B cell (primary cell): ENCODE measurements around the gene ICA1. TPM values are rescaled to one million over a fixed set of nuclear protein-coding genes. Genes with fewer than 3 reads are reported as not detected.

Experiments used
- ATAC-seq: fragments of 200-7000 bp; cut with Tn5 transposase; one replicate; pipeline ENCODE4 v1.10.0; 2021; ENCODE audit warnings: low read depth, mild to moderate bottlenecking, moderate number of reproducible peaks, moderate library complexity
- CTCF ChIA-PET: fragments of 350-600 bp; sonication (Branson Sonifier 250); formaldehyde crosslinking; loops from one replicate; lab custom pipeline; 2021; ENCODE audit warnings: antibody characterized with exemption, inconsistent platforms; lab: Charles Lee
- POLR2A ChIA-PET: fragments of 350-600 bp; sonication (Branson Sonifier 250); formaldehyde crosslinking; loops from one replicate; lab custom pipeline; 2021; ENCODE audit warnings: antibody characterized with exemption; lab: Charles Lee
- DNase-seq: peaks from one replicate; pipeline ENCODE4 v3.0.0; 2013
- H2AFZ ChIP-seq: 2 replicates; pipeline ENCODE4 v1.6.1; 2012; ENCODE audit warnings: mild to moderate bottlenecking, low read depth, low read length; ENCODE audit not compliant: insufficient read depth, poor library complexity, severe bottlenecking
- H3K27ac ChIP-seq, 2 donors: 1 replicate in 1 of 2; 2 replicates in 1 of 2; pipeline ENCODE4 v1.5.1; 2012 to 2013; ENCODE audit warnings: low read length in 2 of 2, mild to moderate bottlenecking in 2 of 2, moderate library complexity in 1 of 2
- H3K27me3 ChIP-seq, 4 experiments: fragments of 200-600 bp in 1 of 4; sonication (generic) in 1 of 4; replicated peaks in 1 of 4; 1 replicate in 2 of 4; 2 replicates in 2 of 4; pipeline versions ENCODE4 v1.6.1 to v1.7.0; 2013 to 2016; ENCODE audit warnings: low read length in 3 of 4, mild to moderate bottlenecking in 2 of 4, mixed read lengths in 1 of 4, moderate library complexity in 1 of 4; ENCODE audit not compliant: insufficient read depth in 4 of 4, control insufficient read depth in 3 of 4; ENCODE audit errors: control extremely low read depth in 1 of 4
- H3K36me3 ChIP-seq, 2 experiments: replicated peaks in 1 of 2; 1 replicate in 1 of 2; 2 replicates in 1 of 2; pipeline versions ENCODE4 v1.6.1 to v1.7.1; 2013; ENCODE audit warnings: low read length in 1 of 2; ENCODE audit not compliant: insufficient read depth in 2 of 2, control insufficient read depth in 1 of 2; ENCODE audit errors: control extremely low read depth in 1 of 2, extremely low read depth in 1 of 2
- H3K4me1 ChIP-seq, 2 donors: fragments of 200-600 bp in 1 of 2; sonication (generic) in 1 of 2; 1 replicate in 1 of 2; 2 replicates in 1 of 2; pipeline versions ENCODE4 v1.5.1 to v1.6.1; 2013 to 2017; ENCODE audit warnings: low read length in 2 of 2; ENCODE audit not compliant: control insufficient read depth in 2 of 2, insufficient read depth in 2 of 2
- H3K4me2 ChIP-seq: replicated peaks from 2 replicates; pipeline ENCODE3; 2012; ENCODE audit warnings: mild to moderate bottlenecking, low read depth, low read length; ENCODE audit not compliant: poor library complexity, severe bottlenecking
- H3K4me3 ChIP-seq, 5 experiments: fragments of 200-600 bp in 1 of 5; sonication (generic) in 1 of 5; 1 replicate in 3 of 5; 2 replicates in 2 of 5; pipeline versions ENCODE4 v1.5.1 to v1.7.0; 2011 to 2016; ENCODE audit warnings: low read length in 4 of 5, mild to moderate bottlenecking in 4 of 5, low read depth in 2 of 5, control low read depth in 1 of 5, moderate library complexity in 1 of 5; ENCODE audit not compliant: insufficient read depth in 1 of 5; ENCODE audit errors: control extremely low read depth in 1 of 5, extremely low read depth in 1 of 5
- H3K79me2 ChIP-seq: fragments of 200-600 bp; sonication (generic); one replicate; pipeline ENCODE4 v1.6.0; 2016; ENCODE audit warnings: low read length; ENCODE audit not compliant: control insufficient read depth, insufficient read depth
- H3K9ac ChIP-seq: fragments of 200-600 bp; sonication (generic); 2 replicates; pipeline ENCODE4 v1.6.1; 2017; ENCODE audit warnings: mild to moderate bottlenecking, low read length, moderate library complexity
- H3K9me3 ChIP-seq, 3 donors: one replicate each; pipeline versions ENCODE4 v1.6.1 to v1.7.1; 2013; ENCODE audit warnings: low read length in 2 of 3; ENCODE audit not compliant: control insufficient read depth in 2 of 3, insufficient read depth in 1 of 3; ENCODE audit errors: control extremely low read depth in 1 of 3
- H4K20me1 ChIP-seq: 2 replicates; pipeline ENCODE4 v1.6.0; 2012; ENCODE audit warnings: mild to moderate bottlenecking, low read length; ENCODE audit not compliant: insufficient read depth, control insufficient read depth, poor library complexity, severe bottlenecking
- H3K27ac Mint-ChIP-seq: one replicate; pipeline ENCODE4 v1.8.0; 2021; ENCODE audit warnings: mixed read lengths
- H3K27me3 Mint-ChIP-seq: one replicate; pipeline ENCODE4 v1.8.0; 2021; ENCODE audit warnings: mixed read lengths
- H3K4me1 Mint-ChIP-seq: one replicate; pipeline ENCODE4 v1.8.0; 2021; ENCODE audit warnings: mixed read lengths
- H3K4me3 Mint-ChIP-seq: one replicate; pipeline ENCODE4 v1.8.0; 2021; ENCODE audit warnings: mixed read lengths
- H3K9me3 Mint-ChIP-seq: one replicate; pipeline ENCODE4 v1.8.0; 2022; ENCODE audit warnings: mixed read lengths; ENCODE audit not compliant: insufficient read depth
- CTCF ChIP-seq: fragments of 200-600 bp; IDR thresholded peaks from one replicate; pipeline ENCODE4 v1.8.0; 2022; ENCODE audit warnings: antibody characterized with exemption, mild to moderate bottlenecking
- EZH2 ChIP-seq: IDR thresholded peaks from 2 replicates; pipeline ENCODE4 v1.6.1; 2012; ENCODE audit warnings: borderline replicate concordance, low read depth, mild to moderate bottlenecking, moderate library complexity, low read length; ENCODE audit not compliant: insufficient read depth, poor library complexity, severe bottlenecking
- WGBS: methylation state at CpG from one replicate; pipeline ENCODE4 v1.1.5; 2013; ENCODE audit warnings: missing lambda C conversion rate; ENCODE audit not compliant: insufficient coverage; 5-methylcytosine and 5-hydroxymethylcytosine counted together
- intact Hi-C: fragments of 100-400 bp; cut with micrococcal nuclease; formaldehyde crosslinking; loops from one replicate; pipeline ENCODE4 v1.10.0; 2022
- polyA plus RNA-seq: library from polyadenylated mRNA; depleted of rRNA; stranded (reverse); fragments of >200 nt; gene quantifications from 2 replicates; pipeline ENCODE4 v1.2.3, GENCODE V29; 2012
- total RNA-seq, 2 donors: library from RNA; stranded (reverse); fragments of 120-200 nt in 1 of 2; gene quantifications; 1 replicate in 1 of 2; 2 replicates in 1 of 2; pipeline versions ENCODE4 v1.2.3 to v1.2.4, GENCODE V29; 2013 to 2022

Gene ICA1
- total and polyA plus RNA-seq, 2 donors (not counting 1 experiment from before 2014, with no cell fraction given), result 0.03 TPM; not detected in 1

- H3K4me2 ChIP-seq, result no peak overlapping the region
- no peak overlapping the region for H3K4me3 ChIP-seq
- POLR2A ChIA-PET, result no interaction called here
- intact Hi-C loops, result no loop called here
- H3K9ac ChIP-seq, result no peak overlapping the region
- TF ChIP-seq CTCF (no peak), EZH2 (no peak)
- no peak overlapping the region for H3K4me3 Mint-ChIP-seq
- H3K27ac ChIP-seq, result no peak overlapping the region
- H3K79me2 ChIP-seq, result no peaks in the 10 kb centered on the region
- CTCF ChIA-PET, result no interaction called here
- no peaks in the 10 kb centered on the region for H3K27me3 ChIP-seq
- no peaks in the 10 kb centered on the region for H3K9me3 ChIP-seq
- H3K4me1 Mint-ChIP-seq, result peaks cover 4% of the 10 kb centered on the region
- ATAC-seq (no peak), DNase-seq (no peak)
- no peak overlapping the region for H2AFZ ChIP-seq
- no peaks in the 10 kb centered on the region for H3K36me3 ChIP-seq
- H3K4me1 ChIP-seq, result no peaks in the 10 kb centered on the region
- H3K27ac Mint-ChIP-seq, result no peak overlapping the region
- H4K20me1 ChIP-seq, result no peaks in the 10 kb centered on the region
- WGBS, result 27% methylated on average over 2 of the region's 4 CpGs
- H3K27me3 Mint-ChIP-seq, result no peaks in the 10 kb centered on the region
- H3K9me3 Mint-ChIP-seq, result no peaks in the 10 kb centered on the region
These were observed 61.7 kb downstream of the ICA1 start for GRCh38 chr7:8200316-8200715.

- CTCF ChIA-PET, result interaction anchor here (1.6 to 2.0 kb wide), 2 partner anchors 8 to 9 kb away, joined by 6 to 7 read pairs; no protein-coding TSS in a partner anchor
- Histone ChIP-seq H3K4me3 (no peak overlapping the region), H3K79me2 (no peaks in the 10 kb centered on the region), H3K9me3 (no peaks in the 10 kb centered on the region), H3K4me1 (no peaks in the 10 kb centered on the region), H3K4me2 (no peak overlapping the region), H3K9ac (no peak overlapping the region), H2AFZ (no peak overlapping the region), H3K36me3 (no peaks in the 10 kb centered on the region), H3K27me3 (no peaks in the 10 kb centered on the region), H3K27ac (no peak overlapping the region), H4K20me1 (no peaks in the 10 kb centered on the region)
- no peak for ATAC-seq
- Mint-ChIP-seq H3K4me1 (peaks cover 4% of the 10 kb centered on the region), H3K4me3 (no peak overlapping the region), H3K27me3 (no peaks in the 10 kb centered on the region), H3K27ac (no peak overlapping the region), H3K9me3 (no peaks in the 10 kb centered on the region)
- 77% methylated on average over 4 of the region's 5 CpGs for WGBS
- no peak for DNase-seq
- intact Hi-C loops, result loop anchor here (10.0 kb wide), 1 partner anchor 163 kb away; no protein-coding TSS in a partner anchor
- TF ChIP-seq CTCF, result no peak
- no peak for TF ChIP-seq EZH2
- POLR2A ChIA-PET, result no interaction called here
These were observed 63.8 kb downstream of the ICA1 start for GRCh38 chr7:8197994-8198698.
